ENCODE data around the gene UBASH3A.

DNA sequence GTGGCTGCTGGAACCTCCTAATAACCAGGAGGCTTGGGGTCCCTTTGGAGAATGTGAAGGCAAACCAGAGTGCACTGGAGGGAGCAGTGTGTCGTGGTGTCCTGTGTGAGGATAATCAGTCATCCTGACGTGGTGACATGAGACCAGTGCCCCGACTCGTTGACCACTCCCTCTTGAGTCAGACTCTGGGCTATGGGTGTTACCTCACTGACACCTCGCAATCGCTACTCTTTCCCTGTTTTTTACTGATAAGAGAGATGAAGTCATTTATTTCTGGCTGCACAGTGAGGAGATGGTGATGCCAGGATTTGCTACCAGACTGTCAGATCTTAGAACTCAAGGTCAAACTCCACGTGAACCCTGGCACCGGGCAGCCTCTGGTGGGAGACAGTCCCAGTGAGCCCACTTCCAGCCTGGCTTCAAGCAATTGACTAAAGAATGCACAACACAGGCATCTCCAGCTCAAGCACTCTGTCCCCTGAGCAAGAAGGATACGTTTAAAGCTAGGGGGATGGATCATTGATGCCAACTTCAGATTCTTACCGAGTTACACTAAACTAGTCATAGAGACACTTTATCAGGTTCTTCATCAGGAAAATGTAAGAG lies 30.3 kb downstream of the UBASH3A start:
- TF ChIP-seq CTCF (IDR thresholded peaks at IDR 0.05) (no peak), POLR2A (IDR thresholded peaks at IDR 0.05) (no peak), POLR2AphosphoS5 (IDR thresholded peaks at IDR 0.05; ENCODE audit: insufficient read depth in 1 of 2, low read depth in 1 of 2) (no peak)
